Measurements from ENCODE around the gene KYAT1. TPM values are rescaled to one million over a fixed set of nuclear protein-coding genes. Genes with fewer than 3 reads are reported as not detected.

Gene KYAT1
- total and polyA plus RNA-seq, 2 of the 13 experiments (the other 11 are each of a cell fraction or from before 2014, with no cell fraction given): 9.2 to 46.5 TPM

- TF ChIP-seq ZXDC (CRISPR knock-in tag; IDR thresholded peaks at IDR 0.05): no peak
- TF ChIP-seq ZNF703 (CRISPR knock-in tag; IDR thresholded peaks at IDR 0.05; ENCODE audit: borderline replicate concordance): no peak
Measured at GRCh38 chr9:128788445-128788844, 93.3 kb downstream of the KYAT1 start (continued).

DNA sequence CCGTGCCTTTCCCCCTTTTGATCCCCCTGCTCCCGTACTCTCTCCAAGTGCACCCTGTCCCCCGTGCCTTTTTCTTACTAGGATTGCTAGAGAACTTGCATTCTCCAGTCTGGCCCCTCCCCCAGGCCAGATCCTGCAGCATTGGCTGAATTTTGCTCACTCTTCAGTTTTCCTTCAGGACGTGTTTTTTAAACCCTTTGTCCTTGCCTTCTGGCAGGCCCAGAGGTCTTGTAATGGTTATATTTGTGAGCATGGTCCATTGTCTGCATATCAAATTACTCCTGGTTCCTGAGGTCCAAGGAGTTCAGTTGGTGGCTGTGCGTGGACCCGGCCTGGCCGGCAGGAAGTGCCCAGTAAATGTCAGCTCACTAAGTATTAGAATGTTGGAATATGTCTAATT is 94.1 kb downstream of the KYAT1 start:
- Histone ChIP-seq H3K9ac (ENCODE audit: insufficient read depth, low read depth, low read length) (peak overlapping the region; percentile 82), H3K36me3 (replicated peaks in 1 of 2; ENCODE audit: control insufficient read depth in 1 of 2, insufficient read depth in 2 of 2, low read length in 2 of 2) (peaks cover 13 to 15% of the 10 kb centered on the region in 2 experiments), H3K79me2 (ENCODE audit: insufficient read depth, low read length) (no peaks in the 10 kb centered on the region), H3K27me3 (ENCODE audit: control insufficient read depth in 1 of 2, insufficient read depth in 2 of 2, low read length in 2 of 2) (no peaks in the 10 kb centered on the region; a peak in 1 of 5 replicates), H3K4me2 (ENCODE audit: low read depth, low read length) (peak overlapping the region; percentile 97), H3K4me3 (replicated peaks in 1 of 3; ENCODE audit: insufficient read depth in 1 of 3, low read depth in 2 of 3, low read length in 3 of 3) (peak overlapping the region; percentile 78 to 94 (median 78)), H3K9me3 (ENCODE audit: low read length) (peaks cover under 1% of the 10 kb centered on the region; the same call in 1 of the 2 replicates), H4K20me1 (ENCODE audit: insufficient read depth, low read length) (no peaks in the 10 kb centered on the region), H2AFZ (ENCODE audit: low read length) (no peak overlapping the region), H3K27ac (ENCODE audit: extremely low read length, insufficient read depth, low read length) (peak overlapping the region; percentile 52), H3K4me1 (ENCODE audit: insufficient read depth, low read length) (peaks cover 27% of the 10 kb centered on the region)
- ChIA-PET POLR2A (interaction anchor here (0.7 to 1.6 kb wide), 3 partner anchors 15 to 31 kb away, joined by 3 to 6 read pairs (median 4); partner anchors contain the start of genes ENDOG and ZER1), CTCF (ENCODE audit: low intra/inter-chr PET ratio, low total read pairs) (interaction anchor here (1.2 kb wide), 1 partner anchor 55 kb away, joined by 4 read pairs; no protein-coding TSS in a partner anchor)
- intact Hi-C loops (cut with micrococcal nuclease; ENCODE audit: unreplicated experiment) (loop anchor here (1.0 kb wide), 2 partner anchors 15 to 54 kb away; no protein-coding TSS in a partner anchor), in situ Hi-C loops (cut with HindIII; ENCODE audit: extremely low pct_ligation_motif_present, low pct_unique_long_range_greater_than_20kb) (no loop called here)
- under 1% methylated on average over 7 of the region's 7 CpGs for WGBS (ENCODE audit: low lambda C conversion rate)
- FAIRE-seq: peak; percentile 36
- DNase-seq (ENCODE audit: low spot score): no peak
- no TSS peak for BruUV-seq (replicated peaks)
- peak; percentile 19 for ATAC-seq
- TF ChIP-seq ZNF230 (CRISPR knock-in tag; IDR thresholded peaks at IDR 0.05): 0 out of 2 replicates have a peak, but pooled peaks have one; percentile 52
- TF ChIP-seq ZNF672 (CRISPR knock-in tag; IDR thresholded peaks at IDR 0.05): no peak
- TF ChIP-seq, protein P1, sequence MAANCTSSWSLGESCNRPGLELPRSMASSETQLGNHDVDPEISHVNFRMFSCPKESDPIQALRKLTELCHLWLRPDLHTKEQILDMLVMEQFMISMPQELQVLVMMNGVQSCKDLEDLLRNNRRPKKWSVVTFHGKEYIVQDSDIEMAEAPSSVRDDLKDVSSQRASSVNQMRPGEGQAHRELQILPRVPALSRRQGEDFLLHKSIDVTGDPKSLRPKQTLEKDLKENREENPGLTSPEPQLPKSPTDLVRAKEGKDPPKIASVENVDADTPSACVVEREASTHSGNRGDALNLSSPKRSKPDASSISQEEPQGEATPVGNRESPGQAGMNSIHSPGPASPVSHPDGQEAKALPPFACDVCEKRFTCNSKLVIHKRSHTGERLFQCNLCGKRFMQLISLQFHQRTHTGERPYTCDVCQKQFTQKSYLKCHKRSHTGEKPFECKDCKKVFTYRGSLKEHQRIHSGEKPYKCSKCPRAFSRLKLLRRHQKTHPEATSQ (CRISPR knock-in tag; IDR thresholded peaks at IDR 0.05; ENCODE audit: borderline replicate concordance): no peak
- no peak for TF ChIP-seq ZNF225 (CRISPR knock-in tag; IDR thresholded peaks at IDR 0.05)
- TF ChIP-seq, protein P2, sequence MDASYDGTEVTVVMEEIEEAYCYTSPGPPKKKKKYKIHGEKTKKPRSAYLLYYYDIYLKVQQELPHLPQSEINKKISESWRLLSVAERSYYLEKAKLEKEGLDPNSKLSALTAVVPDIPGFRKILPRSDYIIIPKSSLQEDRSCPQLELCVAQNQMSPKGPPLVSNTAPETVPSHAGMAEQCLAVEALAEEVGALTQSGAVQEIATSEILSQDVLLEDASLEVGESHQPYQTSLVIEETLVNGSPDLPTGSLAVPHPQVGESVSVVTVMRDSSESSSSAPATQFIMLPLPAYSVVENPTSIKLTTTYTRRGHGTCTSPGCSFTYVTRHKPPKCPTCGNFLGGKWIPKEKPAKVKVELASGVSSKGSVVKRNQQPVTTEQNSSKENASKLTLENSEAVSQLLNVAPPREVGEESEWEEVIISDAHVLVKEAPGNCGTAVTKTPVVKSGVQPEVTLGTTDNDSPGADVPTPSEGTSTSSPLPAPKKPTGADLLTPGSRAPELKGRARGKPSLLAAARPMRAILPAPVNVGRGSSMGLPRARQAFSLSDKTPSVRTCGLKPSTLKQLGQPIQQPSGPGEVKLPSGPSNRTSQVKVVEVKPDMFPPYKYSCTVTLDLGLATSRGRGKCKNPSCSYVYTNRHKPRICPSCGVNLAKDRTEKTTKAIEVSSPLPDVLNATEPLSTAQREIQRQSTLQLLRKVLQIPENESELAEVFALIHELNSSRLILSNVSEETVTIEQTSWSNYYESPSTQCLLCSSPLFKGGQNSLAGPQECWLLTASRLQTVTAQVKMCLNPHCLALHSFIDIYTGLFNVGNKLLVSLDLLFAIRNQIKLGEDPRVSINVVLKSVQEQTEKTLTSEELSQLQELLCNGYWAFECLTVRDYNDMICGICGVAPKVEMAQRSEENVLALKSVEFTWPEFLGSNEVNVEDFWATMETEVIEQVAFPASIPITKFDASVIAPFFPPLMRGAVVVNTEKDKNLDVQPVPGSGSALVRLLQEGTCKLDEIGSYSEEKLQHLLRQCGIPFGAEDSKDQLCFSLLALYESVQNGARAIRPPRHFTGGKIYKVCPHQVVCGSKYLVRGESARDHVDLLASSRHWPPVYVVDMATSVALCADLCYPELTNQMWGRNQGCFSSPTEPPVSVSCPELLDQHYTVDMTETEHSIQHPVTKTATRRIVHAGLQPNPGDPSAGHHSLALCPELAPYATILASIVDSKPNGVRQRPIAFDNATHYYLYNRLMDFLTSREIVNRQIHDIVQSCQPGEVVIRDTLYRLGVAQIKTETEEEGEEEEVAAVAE (CRISPR knock-in tag; IDR thresholded peaks at IDR 0.05; ENCODE audit: borderline replicate concordance): 0 out of 2 replicates have a peak, but pooled peaks have one; percentile 37
- TF ChIP-seq RCOR2 (CRISPR knock-in tag; IDR thresholded peaks at IDR 0.05): no peak
- TF ChIP-seq HCFC1 (IDR thresholded peaks at IDR 0.05; ENCODE audit: low read depth, low read length): no peak
- no peak for TF ChIP-seq ARNT2 (CRISPR knock-in tag; IDR thresholded peaks at IDR 0.05; ENCODE audit: low read depth)
- TF ChIP-seq, protein P3, sequence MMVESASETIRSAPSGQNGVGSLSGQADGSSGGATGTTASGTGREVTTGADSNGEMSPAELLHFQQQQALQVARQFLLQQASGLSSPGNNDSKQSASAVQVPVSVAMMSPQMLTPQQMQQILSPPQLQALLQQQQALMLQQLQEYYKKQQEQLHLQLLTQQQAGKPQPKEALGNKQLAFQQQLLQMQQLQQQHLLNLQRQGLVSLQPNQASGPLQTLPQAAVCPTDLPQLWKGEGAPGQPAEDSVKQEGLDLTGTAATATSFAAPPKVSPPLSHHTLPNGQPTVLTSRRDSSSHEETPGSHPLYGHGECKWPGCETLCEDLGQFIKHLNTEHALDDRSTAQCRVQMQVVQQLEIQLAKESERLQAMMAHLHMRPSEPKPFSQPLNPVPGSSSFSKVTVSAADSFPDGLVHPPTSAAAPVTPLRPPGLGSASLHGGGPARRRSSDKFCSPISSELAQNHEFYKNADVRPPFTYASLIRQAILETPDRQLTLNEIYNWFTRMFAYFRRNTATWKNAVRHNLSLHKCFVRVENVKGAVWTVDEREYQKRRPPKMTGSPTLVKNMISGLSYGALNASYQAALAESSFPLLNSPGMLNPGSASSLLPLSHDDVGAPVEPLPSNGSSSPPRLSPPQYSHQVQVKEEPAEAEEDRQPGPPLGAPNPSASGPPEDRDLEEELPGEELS (CRISPR knock-in tag; IDR thresholded peaks at IDR 0.05): no peak
- TF ChIP-seq ZBTB20 (CRISPR knock-in tag; IDR thresholded peaks at IDR 0.05; ENCODE audit: borderline replicate concordance, low read depth): no peak
